Dedifferentiated amniotic fluid mesenchymal stem cell (primary cell): ENCODE measurements around the gene USP6.
A peak's percentile ranks its signal among the peaks of the same experiment; 100 is the strongest.
"Not testable (repeated sequence)": the region's sequence is repeated elsewhere in the genome, so short reads cannot be mapped to it uniquely, and the experiment has no call there.

Source experiments
- DNase-seq: peaks from one replicate; pipeline ENCODE4 v3.0.0-alpha.2; 2016; ENCODE audit errors: extremely low spot score

The USP6 gene

DNA sequence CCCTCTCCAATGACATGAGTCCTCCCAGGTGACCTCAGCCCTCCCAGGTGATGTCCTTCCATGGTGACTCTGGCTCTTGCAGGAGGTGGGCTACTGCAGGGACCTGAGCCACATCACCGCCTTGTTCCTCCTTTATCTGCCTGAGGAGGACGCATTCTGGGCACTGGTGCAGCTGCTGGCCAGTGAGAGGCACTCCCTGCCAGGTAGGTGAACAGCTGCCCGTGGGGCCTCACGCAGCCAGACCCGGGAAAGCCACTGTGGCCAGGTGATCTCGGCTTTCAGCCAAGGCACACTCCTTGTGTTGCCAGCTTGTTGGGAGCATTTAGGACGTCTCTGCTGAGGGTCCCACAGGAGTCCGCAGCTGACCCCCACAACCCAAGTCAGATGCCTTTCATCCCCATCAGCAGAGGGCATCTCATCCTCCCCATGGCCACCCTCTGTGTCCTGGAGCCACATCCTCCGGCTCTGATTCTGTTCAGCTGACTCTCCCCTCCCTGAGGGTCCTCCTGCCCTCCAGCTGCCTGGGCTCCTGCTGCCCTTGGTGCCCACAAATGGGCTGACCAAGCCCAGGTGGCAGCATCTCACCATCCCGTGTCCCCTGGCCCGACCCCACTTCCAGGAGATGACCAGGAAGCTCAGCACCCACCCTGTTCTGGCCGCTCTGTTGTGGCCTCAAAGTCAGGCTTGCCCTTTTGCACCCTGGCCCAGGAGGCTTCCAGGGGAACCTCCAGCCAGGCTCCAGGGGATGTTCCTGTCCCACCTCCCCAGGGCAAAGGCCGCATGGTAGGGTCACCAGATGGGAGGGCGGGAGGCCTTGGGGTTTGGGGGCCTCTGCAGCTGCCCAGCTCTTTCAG lies 20.1 kb downstream of the USP6 start:
- no peak for DNase-seq

DNA sequence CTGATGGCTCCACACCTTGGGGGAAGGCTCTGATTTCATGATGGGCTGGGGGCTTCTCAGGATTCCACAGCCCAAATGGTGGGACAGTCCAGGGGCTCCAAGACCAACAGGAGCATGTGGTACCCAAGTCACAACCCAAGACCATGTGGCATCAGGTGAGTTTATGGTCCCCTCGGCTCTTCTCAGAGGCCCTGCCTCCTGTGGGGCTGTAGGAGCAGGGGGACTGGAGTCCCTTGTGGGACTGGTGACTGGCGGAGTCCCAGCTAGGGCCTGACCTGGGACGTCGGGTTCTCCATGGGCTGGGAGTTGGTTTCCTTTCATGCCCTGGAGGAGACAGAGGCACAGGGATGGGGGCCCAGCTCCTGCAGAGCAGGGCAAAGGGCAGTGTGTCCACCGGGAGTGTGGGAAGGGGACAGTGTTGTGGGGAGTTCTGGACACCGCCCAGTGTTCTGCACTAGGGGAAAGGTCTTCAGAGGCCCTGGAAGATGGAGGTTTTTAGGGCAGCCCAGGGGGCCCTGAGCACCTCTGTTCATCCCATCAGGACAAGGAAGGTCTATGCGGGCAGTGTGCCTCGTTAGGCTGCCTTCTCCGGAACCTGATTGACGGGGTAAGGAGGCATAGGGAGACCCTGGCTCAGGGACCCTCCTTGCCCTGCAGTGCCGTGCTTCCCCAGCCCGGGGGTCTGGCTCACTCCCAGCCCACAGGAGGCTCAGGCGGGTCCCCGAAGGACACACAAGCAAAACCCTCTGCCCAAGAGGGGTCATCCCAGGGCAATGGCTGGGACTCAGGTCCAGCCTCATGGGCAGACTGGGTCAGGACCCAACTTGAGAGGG lies 21.0 kb downstream of the USP6 start:
- not testable (repeated sequence) for DNase-seq

DNA sequence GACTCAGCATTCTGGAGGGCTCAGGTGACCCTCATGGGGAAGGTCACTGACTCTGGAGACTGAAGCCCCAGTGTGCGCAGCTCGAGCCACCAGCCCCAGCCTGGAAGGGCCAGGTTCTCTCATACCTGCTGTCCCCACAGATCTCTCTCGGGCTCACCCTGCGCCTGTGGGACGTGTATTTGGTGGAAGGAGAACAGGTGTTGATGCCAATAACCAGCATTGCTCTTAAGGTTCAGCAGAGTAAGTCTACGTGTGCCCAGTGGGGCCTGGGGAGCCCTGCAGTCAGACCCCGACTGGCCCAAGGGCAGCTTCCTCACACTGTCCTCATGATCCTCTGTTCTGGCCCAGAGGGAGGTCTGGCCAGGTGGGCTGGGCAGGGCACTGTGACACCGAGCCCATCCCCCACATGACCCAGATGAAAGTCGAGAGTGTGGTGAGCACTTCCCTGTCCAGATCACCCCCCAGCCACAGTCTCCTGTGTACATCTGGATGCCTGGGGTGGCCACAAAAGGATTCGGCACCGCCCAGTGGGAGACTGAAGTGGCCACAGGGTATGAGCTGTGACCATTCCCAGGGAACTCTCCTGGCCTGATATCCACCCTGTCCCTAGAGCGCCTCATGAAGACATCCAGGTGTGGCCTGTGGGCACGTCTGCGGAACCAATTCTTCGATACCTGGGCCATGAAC lies 21.8 kb downstream of the USP6 start:
- DNase-seq: not testable (repeated sequence)

GRCh38 chr17:5138198-5138544 lies 22.3 kb downstream of the USP6 start:
- not testable (repeated sequence) for DNase-seq

- no peak for DNase-seq
Measured at GRCh38 chr17:5138616-5139457, 23.0 kb downstream of the USP6 start.

DNA sequence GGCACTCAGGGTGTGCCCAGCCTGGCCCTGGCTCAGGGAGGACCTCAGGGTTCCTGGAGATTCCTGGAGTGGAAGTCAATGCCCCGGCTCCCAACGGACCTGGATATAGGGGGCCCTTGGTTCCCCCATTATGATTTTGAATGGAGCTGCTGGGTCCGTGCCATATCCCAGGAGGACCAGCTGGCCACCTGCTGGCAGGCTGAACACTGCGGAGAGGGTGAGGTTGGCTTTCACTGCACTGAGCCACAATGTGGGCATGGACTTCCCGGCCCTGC lies 23.6 kb downstream of the USP6 start:
- DNase-seq: no peak

GRCh38 chr17:5142877-5143276 lies 27.0 kb downstream of the USP6 start:
- DNase-seq: not testable (repeated sequence)

DNA sequence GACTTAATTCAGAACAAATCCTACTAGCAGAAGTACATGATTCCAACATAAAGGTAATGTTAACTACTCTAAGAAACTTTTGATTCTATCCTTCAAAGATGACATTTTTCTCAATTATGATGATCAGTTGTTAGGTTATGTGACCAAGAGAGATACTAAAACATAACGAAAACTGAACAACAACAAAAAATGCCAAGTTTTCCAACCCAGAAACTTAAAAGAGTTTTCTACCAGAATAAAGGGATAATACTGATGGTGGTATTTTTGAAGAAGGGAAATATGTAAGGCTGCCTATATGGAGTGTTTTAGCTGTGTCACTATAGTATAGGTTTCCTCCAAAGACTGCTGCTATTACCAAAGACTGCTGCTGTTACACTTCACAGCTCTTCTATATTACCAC lies 30.3 kb downstream of the USP6 start:
- DNase-seq: not testable (repeated sequence)

- DNase-seq: not testable (repeated sequence)
Measured at GRCh38 chr17:5160702-5161101, 44.9 kb downstream of the USP6 start.

DNA sequence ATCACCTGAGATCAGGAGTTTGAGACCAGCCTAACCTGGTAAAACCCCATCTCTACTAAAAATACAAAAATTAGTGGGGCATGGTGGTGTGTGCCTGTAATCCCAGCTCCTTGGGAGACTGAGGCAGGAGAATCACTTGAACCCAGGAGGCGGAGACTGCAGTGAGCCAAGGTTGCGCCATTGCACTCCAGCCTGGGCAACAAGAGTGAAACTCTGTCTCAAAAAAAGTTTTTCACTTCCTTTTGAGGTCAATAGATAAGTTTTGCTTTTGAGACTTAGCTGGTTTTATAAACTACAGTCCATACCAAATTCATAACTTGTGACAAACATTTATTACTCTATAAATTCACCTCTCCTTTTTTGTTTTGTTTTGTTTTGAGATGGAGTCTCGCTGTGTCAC lies 46.0 kb downstream of the USP6 start:
- not testable (repeated sequence) for DNase-seq

DNA sequence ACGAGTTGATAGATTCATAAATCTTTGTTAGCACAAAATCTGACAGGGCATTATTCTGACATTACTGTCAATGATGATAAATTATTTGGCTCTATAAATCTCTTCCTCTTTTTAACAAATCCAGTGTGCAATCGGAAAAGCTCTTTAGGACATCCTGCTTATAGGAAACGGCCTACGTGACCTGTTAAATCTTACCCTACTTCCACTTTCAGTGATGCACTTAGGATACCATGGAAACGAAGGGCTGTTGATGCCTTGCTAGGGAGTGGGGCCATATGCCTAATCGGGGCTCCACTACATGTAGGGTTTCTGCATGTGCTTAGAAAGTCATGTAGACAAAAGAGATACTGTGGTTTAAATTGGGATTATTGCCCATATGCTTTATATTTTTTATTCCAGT lies 48.6 kb downstream of the USP6 start:
- DNase-seq: no peak

GRCh38 chr17:5165791-5166564 lies 50.1 kb downstream of the USP6 start:
- DNase-seq: not testable (repeated sequence)

DNA sequence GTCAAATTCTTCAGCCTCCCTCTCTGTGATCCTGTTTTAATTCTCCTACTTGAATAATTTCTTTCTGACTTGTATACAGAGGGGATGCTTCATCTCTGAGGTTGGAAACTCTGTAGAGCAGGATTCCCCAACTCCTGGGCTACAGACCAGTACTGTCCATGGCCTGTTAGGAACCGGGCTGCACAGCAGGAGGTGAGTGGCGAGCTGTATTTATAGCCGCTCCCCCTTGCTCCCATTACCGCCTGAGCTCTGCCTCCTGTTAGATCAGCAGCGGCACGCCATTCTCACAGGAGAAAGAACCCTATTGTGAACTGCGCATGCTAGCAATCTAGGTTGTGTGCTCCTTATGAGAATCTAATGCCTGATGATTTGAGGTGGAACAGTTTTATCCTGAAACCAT lies 59.2 kb downstream of the USP6 start:
- DNase-seq: peak; percentile 6

DNA sequence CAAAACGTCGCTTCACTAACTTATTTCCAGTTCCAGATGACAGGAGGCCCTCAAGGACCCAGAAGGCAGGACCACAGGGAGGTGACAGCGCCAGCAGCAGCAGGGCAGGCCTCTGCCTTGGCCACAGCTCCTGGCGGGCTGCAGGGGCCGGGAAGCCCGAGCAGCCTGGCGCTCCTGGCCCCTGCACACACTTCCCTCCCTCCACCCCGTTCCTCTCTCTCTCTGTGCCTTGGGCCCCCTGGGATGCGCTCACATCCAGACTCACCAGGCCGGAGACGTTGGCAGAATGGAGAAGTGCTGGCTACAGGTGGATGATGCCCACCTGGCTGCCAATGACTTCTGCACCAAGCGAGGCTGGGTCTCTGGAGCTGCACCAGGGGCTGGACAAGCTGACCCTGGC lies 63.2 kb downstream of the USP6 start:
- DNase-seq: no peak

- peak; percentile 13 for DNase-seq
Measured at GRCh38 chr17:5181509-5182305, 65.9 kb downstream of the USP6 start.

- peak; percentile 10 for DNase-seq
Measured at GRCh38 chr17:5182597-5183409, 67.0 kb downstream of the USP6 start.

DNA sequence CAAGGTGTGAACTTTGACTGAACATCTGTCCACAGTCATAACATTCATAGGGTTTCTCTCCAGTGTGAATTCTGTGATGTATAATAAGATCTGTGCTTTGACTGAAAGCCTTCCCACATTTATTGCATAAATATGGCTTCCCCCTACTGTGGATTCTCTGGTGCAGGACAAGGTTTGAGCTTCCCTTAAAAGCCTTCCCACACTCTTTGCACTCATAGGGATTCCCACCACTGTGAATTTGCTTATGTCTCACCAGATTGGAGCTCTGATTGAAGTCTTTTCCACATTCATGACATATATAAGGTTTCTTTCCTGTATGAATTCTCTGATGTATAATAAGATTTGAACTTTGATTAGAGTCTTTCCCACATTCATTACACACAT lies 67.6 kb downstream of the USP6 start:
- peak; percentile 1 for DNase-seq

- DNase-seq: peak; percentile 8
Measured at GRCh38 chr17:5184288-5184687, 68.5 kb downstream of the USP6 start.
